Activated B cell treated with CpG ODN at 0.5 μM for 24 hours (primary cell): ENCODE measurements around the gene S100A5. TPM values are rescaled to one million over a fixed set of nuclear protein-coding genes. Genes with fewer than 3 reads are reported as not detected.
"Not testable (repeated sequence)": the region's sequence is repeated elsewhere in the genome, so short reads cannot be mapped to it uniquely, and the experiment has no call there.

ENCODE experiments used
- ATAC-seq: fragments of 200-7000 bp; cut with Tn5 transposase; one replicate; pipeline ENCODE4 v1.10.0; 2021; ENCODE audit warnings: low read depth, mild to moderate bottlenecking, moderate library complexity
- CTCF ChIA-PET: fragments of 350-600 bp; sonication (Branson Sonifier 250); formaldehyde crosslinking; loops from one replicate; lab custom pipeline; 2021; ENCODE audit warnings: antibody characterized with exemption; lab: Charles Lee
- POLR2A ChIA-PET: fragments of 350-600 bp; sonication (Branson Sonifier 250); formaldehyde crosslinking; loops from one replicate; lab custom pipeline; 2021; ENCODE audit warnings: antibody characterized with exemption; lab: Charles Lee
- DNase-seq: peaks from one replicate; pipeline ENCODE4 v3.0.0; 2022
- H3K27ac Mint-ChIP-seq: one replicate; pipeline ENCODE4 v1.8.0; 2020; ENCODE audit warnings: mixed read lengths
- H3K27me3 Mint-ChIP-seq: one replicate; pipeline ENCODE4 v1.8.0; 2021; ENCODE audit warnings: mixed read lengths
- H3K36me3 Mint-ChIP-seq: one replicate; pipeline ENCODE4 v1.8.0; 2021; ENCODE audit warnings: low read depth, mixed read lengths
- H3K4me1 Mint-ChIP-seq: one replicate; pipeline ENCODE4 v1.8.0; 2021; ENCODE audit warnings: mixed read lengths
- H3K4me3 Mint-ChIP-seq: one replicate; pipeline ENCODE4 v1.8.0; 2020; ENCODE audit warnings: mild to moderate bottlenecking, mixed read lengths
- H3K9me3 Mint-ChIP-seq: one replicate; pipeline ENCODE4 v1.8.0; 2020; ENCODE audit warnings: mixed read lengths
- intact Hi-C: fragments of 100-400 bp; cut with micrococcal nuclease; formaldehyde crosslinking; loops from one replicate; pipeline ENCODE4 v1.15.1; 2024
- total RNA-seq: library from RNA; stranded (reverse); gene quantifications from 2 replicates; pipeline ENCODE4 v1.2.3, GENCODE V29; 2022
- TF ChIP-seq, protein P1 (sequence below): fragments of 200-600 bp; IDR thresholded peaks from one replicate; pipeline ENCODE4 v1.8.0; 2022; ENCODE audit warnings: antibody characterized with exemption, mild to moderate bottlenecking

Gene S100A5
- total RNA-seq, 1 donor from 2014 or later: 0.51 TPM

DNA sequence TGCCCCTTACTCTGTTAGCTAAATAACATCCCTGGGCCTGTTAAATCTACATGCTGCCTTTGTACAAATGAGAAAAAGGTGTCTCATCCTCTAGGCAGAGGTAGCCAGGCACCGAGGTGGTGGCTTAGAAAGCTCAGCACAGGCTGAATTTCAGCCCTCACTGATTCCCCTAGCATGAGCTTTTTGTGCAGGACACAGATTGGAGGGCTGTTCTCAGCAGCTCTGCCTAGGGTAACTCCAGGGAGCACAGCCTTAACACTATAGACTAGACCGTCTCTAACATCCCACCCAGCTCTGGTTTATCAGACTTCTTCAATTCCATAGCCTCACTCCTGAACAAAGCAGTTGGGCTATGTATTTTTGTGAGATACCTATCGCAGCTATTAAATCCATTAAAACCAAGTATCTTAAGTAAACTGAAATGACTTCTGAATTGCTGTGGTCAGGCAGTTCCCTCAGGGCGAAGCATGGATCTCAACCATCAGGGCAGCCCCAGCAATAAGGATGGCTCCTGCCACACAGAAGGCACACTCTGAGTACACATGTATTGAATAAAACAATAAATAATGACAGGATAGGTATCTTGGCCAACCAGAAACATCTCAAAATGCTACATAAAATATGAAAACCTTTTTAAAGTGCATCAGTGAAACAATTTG lies 19.8 kb downstream of the S100A5 start:
- H3K27ac Mint-ChIP-seq: no peak overlapping the region
- peaks cover 3% of the 10 kb centered on the region for H3K4me1 Mint-ChIP-seq
- H3K9me3 Mint-ChIP-seq: no peaks in the 10 kb centered on the region
- H3K4me3 Mint-ChIP-seq: no peak overlapping the region
- H3K36me3 Mint-ChIP-seq: no peaks in the 10 kb centered on the region
- intact Hi-C loops: no loop called here
- TF ChIP-seq, protein P1, sequence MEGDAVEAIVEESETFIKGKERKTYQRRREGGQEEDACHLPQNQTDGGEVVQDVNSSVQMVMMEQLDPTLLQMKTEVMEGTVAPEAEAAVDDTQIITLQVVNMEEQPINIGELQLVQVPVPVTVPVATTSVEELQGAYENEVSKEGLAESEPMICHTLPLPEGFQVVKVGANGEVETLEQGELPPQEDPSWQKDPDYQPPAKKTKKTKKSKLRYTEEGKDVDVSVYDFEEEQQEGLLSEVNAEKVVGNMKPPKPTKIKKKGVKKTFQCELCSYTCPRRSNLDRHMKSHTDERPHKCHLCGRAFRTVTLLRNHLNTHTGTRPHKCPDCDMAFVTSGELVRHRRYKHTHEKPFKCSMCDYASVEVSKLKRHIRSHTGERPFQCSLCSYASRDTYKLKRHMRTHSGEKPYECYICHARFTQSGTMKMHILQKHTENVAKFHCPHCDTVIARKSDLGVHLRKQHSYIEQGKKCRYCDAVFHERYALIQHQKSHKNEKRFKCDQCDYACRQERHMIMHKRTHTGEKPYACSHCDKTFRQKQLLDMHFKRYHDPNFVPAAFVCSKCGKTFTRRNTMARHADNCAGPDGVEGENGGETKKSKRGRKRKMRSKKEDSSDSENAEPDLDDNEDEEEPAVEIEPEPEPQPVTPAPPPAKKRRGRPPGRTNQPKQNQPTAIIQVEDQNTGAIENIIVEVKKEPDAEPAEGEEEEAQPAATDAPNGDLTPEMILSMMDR: no peak
- ATAC-seq: no peak
- ChIA-PET POLR2A (interaction anchor here (0.7 to 1.3 kb wide), 2 partner anchors 45 to 60 kb away, joined by 3 to 4 read pairs; no protein-coding TSS in a partner anchor), CTCF (interaction anchor here (1.3 to 2.1 kb wide), 4 partner anchors 12 to 51 kb away, joined by 3 to 9 read pairs (median 4); no protein-coding TSS in a partner anchor)
- DNase-seq: no peak
- peaks cover 4% of the 10 kb centered on the region for H3K27me3 Mint-ChIP-seq

DNA sequence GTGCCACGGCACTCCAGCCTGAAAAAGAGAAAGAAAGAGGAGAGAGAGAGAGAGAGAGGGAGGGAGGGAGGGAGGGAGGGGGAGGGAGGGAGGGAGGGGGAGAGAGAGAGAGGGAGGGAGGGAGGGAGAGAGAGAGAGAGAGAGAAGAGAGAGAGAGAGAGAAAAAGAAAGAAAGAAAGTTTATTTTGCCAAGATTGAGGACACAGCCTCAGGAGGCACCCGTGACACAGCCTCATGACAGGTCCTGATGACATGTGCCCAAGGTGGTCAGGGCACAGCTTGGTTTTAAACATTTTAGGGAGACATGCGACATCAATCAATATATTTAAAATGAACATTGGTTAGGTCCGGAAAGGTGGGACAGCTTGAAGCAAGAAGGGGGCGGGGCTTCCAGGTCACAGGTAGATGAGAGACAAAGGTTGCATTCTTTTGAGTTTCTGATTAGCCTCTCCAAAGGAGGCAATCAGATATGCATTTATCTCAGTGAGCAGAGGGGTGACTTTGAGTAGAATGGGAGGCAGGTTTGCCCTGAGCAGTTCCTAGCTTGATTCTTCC lies 20.5 kb downstream of the S100A5 start:
- H3K27me3 Mint-ChIP-seq, DNase-seq, H3K27ac Mint-ChIP-seq, intact Hi-C loops, H3K9me3 Mint-ChIP-seq, H3K4me3 Mint-ChIP-seq, ATAC-seq, H3K4me1 Mint-ChIP-seq, H3K36me3 Mint-ChIP-seq: not testable (repeated sequence)
- POLR2A ChIA-PET: interaction anchor here (1.3 kb wide), 1 partner anchor 61 kb away, joined by 4 read pairs; no protein-coding TSS in a partner anchor
- CTCF ChIA-PET: interaction anchor here (1.1 to 2.1 kb wide), 6 partner anchors 10 to 52 kb away, joined by 3 to 9 read pairs (median 4); no protein-coding TSS in a partner anchor

DNA sequence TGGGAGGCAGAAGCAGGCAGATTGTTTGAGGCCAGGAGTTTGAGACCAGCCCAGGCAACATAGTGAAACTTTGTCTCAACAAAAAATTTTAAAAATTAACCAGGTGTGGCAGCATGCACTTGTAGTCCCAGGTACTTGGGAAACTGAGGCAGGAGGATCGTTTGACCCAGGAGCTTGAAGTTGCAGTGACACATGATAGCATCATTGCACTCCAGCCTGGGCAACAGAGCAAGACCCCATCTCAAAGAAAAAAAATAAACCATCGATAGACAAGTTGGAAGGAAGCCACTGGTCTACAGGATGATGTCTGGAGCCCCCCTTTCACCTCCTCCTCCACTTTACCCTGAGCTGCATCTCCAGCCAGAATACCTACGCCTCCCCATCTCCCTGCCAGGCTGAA lies 21.5 kb downstream of the S100A5 start:
- H3K36me3 Mint-ChIP-seq: no peaks in the 10 kb centered on the region
- no peak overlapping the region for H3K27ac Mint-ChIP-seq
- intact Hi-C loops: loop anchor here (10.0 kb wide), 1 partner anchor 256 kb away; the partner anchor contains the start of gene SLC27A3
- H3K27me3 Mint-ChIP-seq: peaks cover 4% of the 10 kb centered on the region
- H3K4me3 Mint-ChIP-seq: no peak overlapping the region
- H3K9me3 Mint-ChIP-seq: no peaks in the 10 kb centered on the region
- ATAC-seq: no peak
- no peak for DNase-seq
- ChIA-PET POLR2A (no interaction called here), CTCF (interaction anchor here (1.1 to 1.3 kb wide), 2 partner anchors 9 to 49 kb away, joined by 3 to 5 read pairs; no protein-coding TSS in a partner anchor)
- TF ChIP-seq, protein P1: no peak
- peaks cover 3% of the 10 kb centered on the region for H3K4me1 Mint-ChIP-seq

DNA sequence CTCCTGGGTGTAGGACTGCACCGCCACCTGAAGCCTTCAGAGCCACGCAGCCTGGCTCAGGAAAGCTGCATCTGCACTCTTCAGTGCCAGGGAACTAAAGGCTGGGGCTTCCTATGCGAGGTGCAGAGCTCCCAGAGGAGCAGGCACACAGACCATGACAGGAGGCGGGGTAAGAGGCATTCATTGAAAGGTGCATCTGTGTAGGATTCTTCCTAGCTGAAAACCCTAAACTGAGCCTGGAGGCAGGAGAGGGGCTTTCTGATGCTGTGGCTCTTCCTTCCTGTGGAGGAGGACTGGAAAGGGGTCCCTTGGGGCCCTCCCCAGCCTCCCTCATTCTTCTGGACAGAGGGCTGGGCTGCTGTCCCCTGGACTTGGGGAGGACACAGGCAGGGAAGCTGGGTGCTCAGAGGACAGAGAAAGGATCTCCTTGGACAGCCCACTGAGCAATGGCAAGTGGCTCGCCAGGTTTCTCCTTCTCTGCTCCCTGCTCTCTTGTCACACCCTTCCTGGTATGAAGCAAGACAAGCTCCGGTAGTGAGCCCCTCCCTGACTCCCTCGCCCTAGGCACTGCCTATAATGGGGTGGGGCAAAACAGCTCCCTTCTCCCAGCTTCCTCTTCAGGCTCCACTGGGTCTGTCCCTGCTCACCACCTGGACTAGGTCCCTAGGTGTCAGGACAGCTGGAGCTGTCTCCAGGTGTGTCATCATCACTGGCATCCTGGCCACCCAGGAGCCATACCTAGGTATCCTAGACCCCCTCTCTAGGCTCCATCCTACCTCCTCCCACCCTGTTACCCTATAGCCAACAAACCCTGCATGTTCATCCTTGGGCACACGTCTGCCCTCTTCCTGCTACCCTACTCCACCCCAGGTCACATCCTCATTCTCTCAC lies 25.0 kb downstream of the S100A5 start:
- no peak for DNase-seq
- Mint-ChIP-seq H3K9me3 (no peaks in the 10 kb centered on the region), H3K36me3 (no peaks in the 10 kb centered on the region), H3K27ac (no peak overlapping the region), H3K27me3 (peaks cover 4% of the 10 kb centered on the region), H3K4me3 (no peak overlapping the region), H3K4me1 (peaks cover 7% of the 10 kb centered on the region)
- intact Hi-C loops: loop anchor here (10.0 kb wide), 1 partner anchor 259 kb away; the partner anchor contains the start of gene SLC27A3
- POLR2A ChIA-PET: interaction anchor here (0.7 to 1.1 kb wide), 2 partner anchors 118 to 475 kb away, joined by 3 to 4 read pairs; partner anchors contain the start of genes CHTOP and RPS27
- no peak for ATAC-seq
- TF ChIP-seq, protein P1: no peak
- CTCF ChIA-PET: interaction anchor here (1.2 to 3.3 kb wide), 2 partner anchors 53 to 56 kb away, joined by 4 to 11 read pairs; no protein-coding TSS in a partner anchor

DNA sequence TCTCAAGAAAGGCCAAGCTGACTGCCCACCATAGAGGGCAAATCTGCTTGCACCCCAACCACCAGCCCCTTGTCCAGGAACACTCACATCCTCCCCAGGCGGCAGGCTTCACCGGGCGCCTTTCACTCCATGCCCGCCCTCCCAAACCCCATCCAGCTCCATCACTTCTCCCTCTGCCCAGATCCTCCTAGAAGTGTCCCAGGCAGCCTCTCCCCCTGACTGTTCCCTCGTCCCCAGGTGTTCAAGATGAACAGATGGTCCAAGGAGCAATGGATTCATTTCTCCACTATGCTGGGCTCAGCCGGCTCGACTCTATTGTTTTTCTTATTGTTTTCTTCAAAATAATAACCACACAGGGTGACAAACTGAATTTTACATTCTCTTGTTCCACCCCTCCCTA lies 27.1 kb downstream of the S100A5 start:
- ChIA-PET POLR2A (no interaction called here), CTCF (interaction anchor here (0.9 to 3.3 kb wide), 3 partner anchors 32 to 55 kb away, joined by 3 to 11 read pairs (median 4); partner anchors contain the start of gene S100A4)
- TF ChIP-seq, protein P1: no peak
- H3K9me3 Mint-ChIP-seq: no peaks in the 10 kb centered on the region
- H3K36me3 Mint-ChIP-seq: no peaks in the 10 kb centered on the region
- no peak overlapping the region for H3K4me3 Mint-ChIP-seq
- H3K27me3 Mint-ChIP-seq: no peaks in the 10 kb centered on the region
- intact Hi-C loops: loop anchor here (10.0 kb wide), 1 partner anchor 261 kb away; the partner anchor contains the start of gene SLC27A3
- H3K27ac Mint-ChIP-seq: no peak overlapping the region
- peaks cover 7% of the 10 kb centered on the region for H3K4me1 Mint-ChIP-seq
- ATAC-seq (no peak), DNase-seq (no peak)
